ENCODE results near the gene TLE5. TPM values are rescaled to one million over a fixed set of nuclear protein-coding genes. Genes with fewer than 3 reads are reported as not detected.

The TLE5 gene
- total and polyA plus RNA-seq, 2 donors (not counting 3 experiments of a cell fraction or from before 2014, with no cell fraction given): 393 to 574 TPM

DNA sequence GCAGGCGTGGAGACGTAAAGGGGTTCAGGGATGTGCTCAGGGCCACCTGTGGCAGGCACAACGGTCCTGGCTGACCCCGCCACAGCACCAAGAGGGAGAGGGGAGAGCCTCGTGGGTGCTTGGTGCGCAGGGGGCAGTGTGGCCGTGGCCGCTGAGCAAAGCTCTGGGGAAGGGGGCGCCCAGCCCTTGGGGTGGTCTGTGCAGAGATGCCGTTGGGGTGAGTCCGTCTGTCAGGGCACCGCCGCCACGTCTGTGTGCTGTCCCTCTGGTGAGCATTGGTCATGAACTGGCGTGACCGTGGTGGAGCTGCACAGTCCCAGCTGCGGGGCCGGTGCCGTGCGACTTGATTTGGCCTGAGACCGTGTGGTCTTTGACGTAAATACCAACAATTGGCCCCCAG lies 47.2 kb upstream of the TLE5 start:
- DNase-seq (ENCODE audit: low read depth, low spot score): no peak
- Histone ChIP-seq H3K4me1 (ENCODE audit: control insufficient read depth, extremely low read depth, insufficient read depth, low read length) (no peaks in the 10 kb centered on the region), H3K9me1 (replicated peaks; ENCODE audit: control insufficient read depth, extremely low read depth, insufficient read depth, low read length) (no peaks in the 10 kb centered on the region), H3K27ac (ENCODE audit: insufficient read depth, low read depth, low read length) (no peak overlapping the region), H3K9me3 (replicated peaks; ENCODE audit: control insufficient read depth, insufficient read depth, low read length) (no peaks in the 10 kb centered on the region), H4K20me1 (replicated peaks; ENCODE audit: control insufficient read depth, extremely low read depth, insufficient read depth, low read length) (no peaks in the 10 kb centered on the region), H3K4me3 (replicated peaks in 1 of 3; ENCODE audit: insufficient read depth in 1 of 3, low read depth in 1 of 3, low read length in 3 of 3) (no peak overlapping the region), H3K9ac (replicated peaks; ENCODE audit: extremely low read depth, insufficient read depth, low read length) (no peak overlapping the region), H2AFZ (ENCODE audit: low read depth, low read length) (no peak overlapping the region), H3K79me2 (ENCODE audit: control insufficient read depth, insufficient read depth, low read length) (peaks cover 80% of the 10 kb centered on the region), H3K36me3 (ENCODE audit: control insufficient read depth in 2 of 2, extremely low read depth in 1 of 2, insufficient read depth in 2 of 2, low read length in 2 of 2) (peaks cover 0 to 14% of the 10 kb centered on the region in 2 experiments), H3K27me3 (ENCODE audit: control insufficient read depth in 2 of 2, insufficient read depth in 2 of 2, low read length in 2 of 2) (no peaks in the 10 kb centered on the region), H3K4me2 (ENCODE audit: insufficient read depth, low read length) (no peak overlapping the region)
- POLR2A ChIA-PET: no interaction called here
- TF ChIP-seq GATA2 (IDR thresholded peaks at IDR 0.05; ENCODE audit: insufficient read depth, insufficient read length, low read depth, low read length): no peak
- TF ChIP-seq FOS (IDR thresholded peaks at IDR 0.05; ENCODE audit: borderline replicate concordance, insufficient read depth, low read length): no peak
- TF ChIP-seq POLR2AphosphoS5 (IDR thresholded peaks at IDR 0.05; ENCODE audit: insufficient read depth, low read depth, low read length): no peak
- no peak for TF ChIP-seq JUN (IDR thresholded peaks at IDR 0.05; ENCODE audit: borderline replicate concordance, insufficient read depth, insufficient read length, low read depth)
- TF ChIP-seq MYC (IDR thresholded peaks at IDR 0.05; ENCODE audit: low read depth, low read length): no peak
- no peak for TF ChIP-seq POLR2A (IDR thresholded peaks at IDR 0.05; ENCODE audit: low read depth, low read length)
- TF ChIP-seq, protein P1, sequence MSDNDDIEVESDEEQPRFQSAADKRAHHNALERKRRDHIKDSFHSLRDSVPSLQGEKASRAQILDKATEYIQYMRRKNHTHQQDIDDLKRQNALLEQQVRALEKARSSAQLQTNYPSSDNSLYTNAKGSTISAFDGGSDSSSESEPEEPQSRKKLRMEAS (IDR thresholded peaks at IDR 0.05; ENCODE audit: insufficient read depth, insufficient read length): no peak
- no peak for TF ChIP-seq EZH2 (IDR thresholded peaks at IDR 0.05; ENCODE audit: borderline replicate concordance, low read depth, low read length, severe bottlenecking)
- TF ChIP-seq, protein P2, sequence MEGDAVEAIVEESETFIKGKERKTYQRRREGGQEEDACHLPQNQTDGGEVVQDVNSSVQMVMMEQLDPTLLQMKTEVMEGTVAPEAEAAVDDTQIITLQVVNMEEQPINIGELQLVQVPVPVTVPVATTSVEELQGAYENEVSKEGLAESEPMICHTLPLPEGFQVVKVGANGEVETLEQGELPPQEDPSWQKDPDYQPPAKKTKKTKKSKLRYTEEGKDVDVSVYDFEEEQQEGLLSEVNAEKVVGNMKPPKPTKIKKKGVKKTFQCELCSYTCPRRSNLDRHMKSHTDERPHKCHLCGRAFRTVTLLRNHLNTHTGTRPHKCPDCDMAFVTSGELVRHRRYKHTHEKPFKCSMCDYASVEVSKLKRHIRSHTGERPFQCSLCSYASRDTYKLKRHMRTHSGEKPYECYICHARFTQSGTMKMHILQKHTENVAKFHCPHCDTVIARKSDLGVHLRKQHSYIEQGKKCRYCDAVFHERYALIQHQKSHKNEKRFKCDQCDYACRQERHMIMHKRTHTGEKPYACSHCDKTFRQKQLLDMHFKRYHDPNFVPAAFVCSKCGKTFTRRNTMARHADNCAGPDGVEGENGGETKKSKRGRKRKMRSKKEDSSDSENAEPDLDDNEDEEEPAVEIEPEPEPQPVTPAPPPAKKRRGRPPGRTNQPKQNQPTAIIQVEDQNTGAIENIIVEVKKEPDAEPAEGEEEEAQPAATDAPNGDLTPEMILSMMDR (IDR thresholded peaks at IDR 0.05; ENCODE audit: extremely low read depth in 1 of 2, insufficient read depth in 1 of 2, low read depth in 1 of 2, low read length in 2 of 2): no peak
- intact Hi-C loops (cut with micrococcal nuclease) (no loop called here), dilution Hi-C loops (cut with MboI; ENCODE audit: extremely low pct_ligation_motif_present, low sequenced_read_pairs) (no loop called here)
- FAIRE-seq: no peak
- no TSS peak for BruUV-seq (replicated peaks)
- CTCF ChIA-PET: interaction anchor here (1.1 to 2.0 kb wide), 3 partner anchors 11 to 147 kb away, joined by 4 to 18 read pairs (median 6); no protein-coding TSS in a partner anchor

All from endothelial cell of umbilical vein (primary cell).